Mucosa of gallbladder (tissue), 1 donor: ENCODE data around the gene TUBB4A. TPM values are rescaled to one million over a fixed set of nuclear protein-coding genes. Genes with fewer than 3 reads are reported as not detected.
"Not testable (repeated sequence)": the region's sequence is repeated elsewhere in the genome, so short reads cannot be mapped to it uniquely, and the experiment has no call there.

Experiments
- DNase-seq: peaks from one replicate; pipeline ENCODE4 v3.0.0-alpha.2; 2020; ENCODE audit warnings: low spot score
- total RNA-seq: library from RNA; stranded (reverse); gene quantifications from one replicate; pipeline ENCODE4 v1.2.1, GENCODE V29; 2021
- donor health status: DM: no; HTN: no; CAD: no.

The TUBB4A gene
- total RNA-seq, 1 donor from 2014 or later: 1.8 TPM

- DNase-seq: no peak
These were observed 22.2 kb upstream of the TUBB4A start for GRCh38 chr19:6524311-6524710.

- no peak for DNase-seq
These were observed 20.6 kb upstream of the TUBB4A start for GRCh38 chr19:6522712-6523111.

GRCh38 chr19:6521718-6522646 is 19.9 kb upstream of the TUBB4A start:
- DNase-seq: no peak

- DNase-seq: no peak
These were observed 17.2 kb upstream of the TUBB4A start for GRCh38 chr19:6519289-6519688.

GRCh38 chr19:6518145-6518911 is 16.2 kb upstream of the TUBB4A start:
- DNase-seq: no peak

GRCh38 chr19:6516659-6517291 is 14.7 kb upstream of the TUBB4A start:
- DNase-seq: peak; percentile 88

GRCh38 chr19:6516018-6516658 is 14.0 kb upstream of the TUBB4A start:
- DNase-seq: peak; percentile 94

- no peak for DNase-seq
These were observed 12.9 kb upstream of the TUBB4A start for GRCh38 chr19:6514926-6515544.

- no peak for DNase-seq
These were observed 12.0 kb upstream of the TUBB4A start for GRCh38 chr19:6514089-6514488.

GRCh38 chr19:6510618-6511017 is 8.5 kb upstream of the TUBB4A start:
- no peak for DNase-seq

- DNase-seq: peak; percentile 84
These were observed 7.2 kb upstream of the TUBB4A start for GRCh38 chr19:6509118-6509971.

GRCh38 chr19:6508028-6508771 is 6.1 kb upstream of the TUBB4A start:
- not testable (repeated sequence) for DNase-seq

GRCh38 chr19:6503407-6504201 is 1.5 kb upstream of the TUBB4A start:
- no peak for DNase-seq

GRCh38 chr19:6500837-6501739 is 1.0 kb downstream of the TUBB4A start:
- no peak for DNase-seq

GRCh38 chr19:6499052-6499790 is 2.9 kb downstream of the TUBB4A start:
- no peak for DNase-seq

- no peak for DNase-seq
These were observed 3.6 kb downstream of the TUBB4A start for GRCh38 chr19:6498294-6499036.
